Breast epithelium (tissue), 4 donors: ENCODE data around the gene KLHL26. TPM values are rescaled to one million over a fixed set of nuclear protein-coding genes. Genes with fewer than 3 reads are reported as not detected.

ENCODE experiments used
- DNase-seq, 2 donors: peaks; one replicate each; pipeline ENCODE4 v3.0.0-alpha.2; 2019; ENCODE audit warnings: low spot score in 2 of 2
- H3K27ac ChIP-seq, 2 donors: fragments of 200-600 bp; sonication (generic) in 1 of 2; one replicate each; pipeline ENCODE4 v1.5.1; 2016 to 2019; ENCODE audit warnings: mild to moderate bottlenecking in 1 of 2
- H3K27me3 ChIP-seq, 2 donors: fragments of 200-600 bp; sonication (generic) in 1 of 2; one replicate each; pipeline versions ENCODE4 v1.5.1 to v1.6.0; 2017 to 2019; ENCODE audit warnings: control low read depth in 1 of 2, mild to moderate bottlenecking in 1 of 2
- H3K36me3 ChIP-seq: fragments of 200-600 bp; one replicate; pipeline ENCODE4 v1.5.1; 2019
- H3K4me1 ChIP-seq, 2 donors: fragments of 200-600 bp; sonication (generic); one replicate each; pipeline ENCODE4 v1.5.1; 2016 to 2019; ENCODE audit warnings: control low read depth in 1 of 2
- H3K4me3 ChIP-seq, 3 donors: fragments of 200-600 bp; sonication (generic); 1 replicate in 2 of 3; 2 replicates in 1 of 3; pipeline ENCODE4 v1.5.1; 2016 to 2019; ENCODE audit warnings: mild to moderate bottlenecking in 3 of 3, moderate library complexity in 2 of 3
- H3K9me3 ChIP-seq, 2 donors: fragments of 200-600 bp; sonication (generic) in 1 of 2; one replicate each; pipeline ENCODE4 v1.5.1; 2016 to 2019; ENCODE audit warnings: control low read depth in 1 of 2
- CTCF ChIP-seq, 3 donors: fragments of 450-650 bp; IDR thresholded peaks; one replicate each; pipeline ENCODE4 v1.5.1; 2016 to 2017; ENCODE audit warnings: antibody characterized with exemption in 3 of 3, mild to moderate bottlenecking in 3 of 3, moderate library complexity in 3 of 3
- POLR2A ChIP-seq: fragments of 450-650 bp; IDR thresholded peaks from one replicate; pipeline ENCODE4 v1.6.1; 2016; ENCODE audit warnings: antibody characterized with exemption, mild to moderate bottlenecking, moderate library complexity
- POLR2AphosphoS5 ChIP-seq, 3 donors: sonication (generic); formaldehyde crosslinking; IDR thresholded peaks; one replicate each; pipeline ENCODE4 v1.6.1; 2017; ENCODE audit warnings: antibody characterized with exemption in 3 of 3
- intact Hi-C: fragments of 100-400 bp; cut with DNase I; formaldehyde crosslinking; loops from one replicate; pipeline ENCODE4 v1.15.1; 2023; ENCODE audit warnings: low total_unique reads
- total RNA-seq, 3 donors: library from RNA; depleted of rRNA; stranded (reverse); fragments of >200 nt; gene quantifications; one replicate each; pipeline ENCODE4 v1.1.0, GENCODE V29; 2016

The KLHL26 gene
- total RNA-seq, 3 donors from 2014 or later: 7.0 to 18.1 (median 14.7) TPM

DNA sequence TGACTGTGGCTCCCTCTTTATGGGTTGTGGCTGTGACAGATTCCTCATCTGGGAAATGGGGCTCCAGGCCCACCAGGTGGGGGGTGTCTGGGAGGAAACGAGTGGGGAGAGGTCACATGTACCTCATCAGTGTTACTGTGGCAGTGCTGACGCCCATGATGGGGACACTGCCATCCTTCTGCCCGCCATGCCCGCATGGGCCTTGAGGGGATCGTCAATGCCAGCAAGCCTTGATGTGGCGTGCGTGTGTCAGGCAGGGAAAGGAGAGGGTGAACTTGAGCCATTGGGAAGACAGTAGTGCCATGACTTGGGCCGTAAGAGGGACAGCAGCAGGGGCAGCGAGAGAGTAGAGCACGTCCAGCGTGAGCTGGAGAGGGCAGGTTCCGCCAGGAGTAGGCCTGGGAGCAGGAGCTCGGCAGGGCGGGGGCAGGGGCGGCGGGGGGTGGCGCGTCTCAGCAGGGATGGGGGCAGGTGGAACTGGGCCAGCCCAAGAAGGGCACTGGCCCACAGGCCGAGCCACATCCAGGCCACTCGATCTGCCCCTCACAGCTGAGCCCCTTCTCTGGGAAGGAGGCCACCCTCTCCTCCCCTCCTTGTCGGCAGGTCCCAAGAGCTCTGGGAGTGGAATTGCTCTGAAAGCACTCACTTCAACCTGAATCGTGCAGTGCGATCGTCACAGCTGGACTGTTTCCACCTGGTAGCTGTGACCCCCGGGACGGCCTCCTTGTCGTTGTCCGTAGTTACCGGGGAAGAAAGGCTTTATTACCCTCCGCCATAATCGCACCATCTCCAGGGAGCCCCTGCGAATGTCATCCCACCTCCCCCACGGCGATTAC lies 9.9 kb downstream of the KLHL26 start:
- no peaks in the 10 kb centered on the region for H3K36me3 ChIP-seq

DNA sequence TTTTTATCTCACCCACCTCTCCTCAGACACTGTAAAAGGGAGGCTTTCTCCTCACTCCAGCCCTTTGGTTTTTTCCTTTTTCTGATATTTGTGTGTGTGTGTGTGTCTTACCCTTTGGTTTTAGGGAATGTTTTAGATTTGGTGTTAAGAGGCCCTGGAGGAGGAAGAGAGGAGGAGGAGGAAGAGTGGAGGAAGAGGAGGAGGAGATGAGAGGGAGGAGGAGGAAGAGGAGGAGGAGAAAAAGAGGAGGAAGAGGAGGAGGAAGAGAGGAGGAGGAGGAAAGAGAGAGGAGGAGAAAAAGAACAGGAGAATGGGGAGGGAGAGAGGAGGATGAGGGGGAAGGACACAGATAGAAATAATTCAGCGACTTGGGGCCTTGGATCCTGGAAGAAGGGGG lies 10.5 kb downstream of the KLHL26 start:
- Histone ChIP-seq H3K27ac (peak overlapping the region; percentile 67 to 93), H3K4me1 (no peaks in the 10 kb centered on the region), H3K36me3 (no peaks in the 10 kb centered on the region), H3K4me3 (no peak overlapping the region), H3K9me3 (no peaks in the 10 kb centered on the region), H3K27me3 (no peaks in the 10 kb centered on the region)
- no peak for DNase-seq
- TF ChIP-seq CTCF (IDR thresholded peaks at IDR 0.05) (no peak), POLR2AphosphoS5 (IDR thresholded peaks at IDR 0.05) (no peak), POLR2A (no peak)
- intact Hi-C loops: no loop called here

More for the DNA sequence above, 9.9 kb downstream of the KLHL26 start:
- intact Hi-C loops: no loop called here
- peak overlapping the region in 1 of 2 donors; percentile 48 for H3K27ac ChIP-seq
- TF ChIP-seq POLR2AphosphoS5 (IDR thresholded peaks at IDR 0.05) (no peak), POLR2A (no peak), CTCF (IDR thresholded peaks at IDR 0.05) (no peak)
- no peak overlapping the region for H3K4me3 ChIP-seq
- H3K9me3 ChIP-seq: no peaks in the 10 kb centered on the region
- H3K4me1 ChIP-seq: no peaks in the 10 kb centered on the region
- H3K27me3 ChIP-seq: no peaks in the 10 kb centered on the region
- no peak for DNase-seq

- no peak for TF ChIP-seq POLR2AphosphoS5 (IDR thresholded peaks at IDR 0.05)
- no peak for TF ChIP-seq CTCF (IDR thresholded peaks at IDR 0.05)
- TF ChIP-seq POLR2A: no peak
- Histone ChIP-seq H3K4me3 (no peak overlapping the region), H3K27me3 (no peaks in the 10 kb centered on the region), H3K27ac (peak overlapping the region; percentile 67 to 93), H3K9me3 (no peaks in the 10 kb centered on the region), H3K4me1 (no peaks in the 10 kb centered on the region), H3K36me3 (no peaks in the 10 kb centered on the region)
- intact Hi-C loops: no loop called here
- no peak for DNase-seq
Observed at GRCh38 chr19:18647807-18648206, 11.0 kb downstream of the KLHL26 start.

- H3K36me3 ChIP-seq: no peaks in the 10 kb centered on the region
- peak overlapping the region; percentile 19 to 57 (median 25) for H3K4me3 ChIP-seq
- H3K27me3 ChIP-seq: no peaks in the 10 kb centered on the region
- no peak for DNase-seq
- H3K9me3 ChIP-seq: no peaks in the 10 kb centered on the region
- TF ChIP-seq POLR2AphosphoS5 (IDR thresholded peaks at IDR 0.05) (peak in 2 of 3 donors; percentile 19 to 27), POLR2A (no peak)
- no peaks in the 10 kb centered on the region for H3K4me1 ChIP-seq
- H3K27ac ChIP-seq: peak overlapping the region; percentile 67 to 93
- intact Hi-C loops: no loop called here
Observed at GRCh38 chr19:18648973-18649315, 12.1 kb downstream of the KLHL26 start.

- Histone ChIP-seq H3K4me3 (peak overlapping the region; percentile 19 to 57 (median 25)), H3K27me3 (no peaks in the 10 kb centered on the region), H3K27ac (peak overlapping the region; percentile 67 to 93), H3K9me3 (no peaks in the 10 kb centered on the region), H3K4me1 (no peaks in the 10 kb centered on the region), H3K36me3 (no peaks in the 10 kb centered on the region)
- intact Hi-C loops: no loop called here
- DNase-seq: no peak
- TF ChIP-seq POLR2A (no peak), CTCF (IDR thresholded peaks at IDR 0.05) (no peak), POLR2AphosphoS5 (IDR thresholded peaks at IDR 0.05) (no peak)
Observed at GRCh38 chr19:18649371-18650020, 12.7 kb downstream of the KLHL26 start.
